ENCODE results near the gene SRCAP.

The SRCAP gene

GRCh38 chr16:30753596-30753995, 54.6 kb downstream of the SRCAP start:
- no peak overlapping the region for H3K27ac ChIP-seq
- TF ChIP-seq CTCF (conservative IDR thresholded peaks at IDR 0.05), result no peak

- H3K27ac ChIP-seq, result no peak overlapping the region
- no peak for TF ChIP-seq CTCF (conservative IDR thresholded peaks at IDR 0.05)
Observed at GRCh38 chr16:30755955-30756780, 57.2 kb downstream of the SRCAP start.

DNA sequence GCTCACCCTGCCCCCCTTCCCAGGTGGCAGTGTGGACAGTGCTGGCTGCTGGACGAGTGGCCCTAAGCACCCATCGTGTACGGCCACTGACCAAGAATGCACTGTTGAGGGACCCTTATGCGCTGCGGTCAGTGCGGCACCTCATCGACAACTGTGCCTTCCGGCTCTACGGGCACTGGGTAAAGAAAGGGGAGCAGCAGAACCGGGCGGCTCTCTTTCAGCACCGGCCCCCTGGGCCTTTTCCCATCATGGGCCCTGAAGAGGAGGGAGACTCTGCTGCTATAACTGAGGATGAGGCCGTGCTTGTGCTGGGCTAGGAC, 57.8 kb downstream of the SRCAP start:
- no peak for TF ChIP-seq CTCF (conservative IDR thresholded peaks at IDR 0.05)
- no peak overlapping the region for H3K27ac ChIP-seq

DNA sequence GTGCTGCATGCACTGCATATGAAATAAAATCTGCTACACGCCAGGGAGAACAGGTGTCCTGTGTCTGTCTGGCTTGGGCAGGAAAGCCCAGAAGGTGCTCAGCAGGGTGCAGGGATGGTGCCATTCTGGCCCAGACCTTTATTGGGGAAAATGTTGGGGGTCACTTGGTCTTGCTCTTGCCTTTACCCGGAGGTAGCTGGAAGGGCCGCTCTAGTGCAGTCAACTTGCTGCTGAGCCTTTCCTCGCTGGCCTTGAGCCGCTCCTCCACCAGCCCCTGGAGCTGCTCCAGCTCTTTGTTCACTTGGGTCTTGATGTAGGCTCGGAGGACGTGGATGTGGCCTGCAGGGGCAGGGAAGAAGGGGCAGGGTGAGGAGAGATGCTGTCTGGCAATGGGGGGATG, 58.3 kb downstream of the SRCAP start:
- H3K27ac ChIP-seq, result no peak overlapping the region
- TF ChIP-seq CTCF (conservative IDR thresholded peaks at IDR 0.05), result no peak

DNA sequence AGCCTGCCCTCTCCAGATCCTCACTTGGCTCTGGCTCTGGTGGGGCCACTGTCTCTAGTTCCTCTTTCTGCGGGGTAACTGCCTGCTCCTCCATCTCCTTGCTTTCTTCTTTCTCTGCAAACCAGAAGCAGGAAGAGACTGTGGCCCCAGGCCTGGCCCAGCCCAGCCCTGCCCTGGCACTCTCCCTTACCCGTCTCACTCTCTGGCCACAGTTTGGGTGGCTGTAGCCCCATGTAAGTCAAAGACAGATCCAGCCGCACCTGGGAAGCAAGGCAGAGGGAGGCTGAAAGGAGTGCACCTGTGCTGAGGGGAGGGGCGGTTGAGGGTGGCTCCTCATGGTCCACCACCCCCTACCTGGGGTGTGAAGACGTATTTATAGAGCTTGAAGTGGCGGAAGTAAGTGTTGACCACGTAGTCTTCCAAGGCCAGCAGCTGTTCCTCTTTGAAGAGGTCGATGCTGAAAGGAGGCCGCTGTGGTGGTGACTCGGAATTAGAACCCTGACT, 60.1 kb downstream of the SRCAP start:
- no peak for TF ChIP-seq CTCF (conservative IDR thresholded peaks at IDR 0.05)
- H3K27ac ChIP-seq, result no peak overlapping the region

GRCh38 chr16:30760001-30760559, 61.1 kb downstream of the SRCAP start:
- TF ChIP-seq CTCF (conservative IDR thresholded peaks at IDR 0.05), result no peak
- no peak overlapping the region for H3K27ac ChIP-seq

DNA sequence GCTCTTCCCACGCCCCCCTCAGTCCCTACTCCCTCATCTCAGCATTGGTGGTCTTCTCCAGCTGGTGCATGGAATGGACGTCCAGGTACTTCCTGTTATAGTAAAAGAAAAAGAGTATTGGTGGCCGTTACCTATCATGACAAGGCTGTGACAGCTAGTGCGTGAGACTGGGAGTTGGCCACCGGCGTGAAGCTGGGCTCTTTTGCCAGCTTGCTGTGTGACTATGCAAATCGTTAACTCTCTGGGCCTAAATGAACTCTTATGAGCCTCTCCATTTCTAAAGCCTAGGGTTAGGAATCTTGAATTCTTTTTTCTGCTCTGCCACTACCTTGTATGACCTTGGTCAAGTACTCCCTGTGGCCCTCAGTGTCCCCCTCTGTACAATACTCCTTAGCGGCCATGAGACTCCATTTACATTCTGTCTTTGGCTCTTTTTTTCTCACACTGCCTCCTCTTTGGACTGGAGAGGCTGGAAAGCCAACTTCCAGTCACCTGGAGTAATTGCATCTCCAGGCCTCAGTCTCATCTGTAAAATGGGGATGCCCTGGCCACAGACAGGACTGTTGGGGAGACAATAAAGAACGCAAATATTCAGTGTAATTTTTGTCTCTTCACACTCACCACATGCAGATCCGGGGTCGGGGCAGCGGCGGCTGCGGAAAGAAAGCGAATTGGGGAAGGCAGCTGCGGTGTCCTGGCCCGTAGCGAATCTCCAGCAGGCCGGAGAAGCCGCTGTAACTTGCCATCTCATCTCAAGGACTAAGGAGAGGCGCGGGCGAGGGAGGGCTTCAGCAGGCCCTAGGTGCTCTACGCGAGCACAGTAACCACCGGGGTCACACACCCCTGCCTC, 61.8 kb downstream of the SRCAP start:
- TF ChIP-seq CTCF (conservative IDR thresholded peaks at IDR 0.05), result no peak
- peak overlapping the region; percentile 75 for H3K27ac ChIP-seq
